Keratinocyte (primary cell): ENCODE results near the gene KLF16. TPM values are rescaled to one million over a fixed set of nuclear protein-coding genes. Genes with fewer than 3 reads are reported as not detected.

Experiments used
- DNase-seq: peaks from one replicate; pipeline ENCODE4 v3.0.0-alpha.2; 2011; ENCODE audit warnings: low read depth, missing footprints, low spot score
- FAIRE-seq: peaks from 2 replicates; lab custom pipeline; 2011; peaks lifted over from hg19 to GRCh38; lab: Jason Lieb, UNC
- H2AFZ ChIP-seq: 2 replicates; pipeline ENCODE4 v1.6.0; 2012; ENCODE audit warnings: low read length, control low read depth, inconsistent platforms; ENCODE audit not compliant: control insufficient read depth
- H3K27ac ChIP-seq: 2 replicates; pipeline ENCODE4 v1.5.1; 2011; ENCODE audit warnings: low read length; ENCODE audit not compliant: control insufficient read depth, insufficient read depth
- H3K27me3 ChIP-seq: 3 replicates; pipeline ENCODE4 v1.6.0; 2011; ENCODE audit warnings: low read length; ENCODE audit not compliant: control insufficient read depth, insufficient read depth; ENCODE audit errors: extremely low read depth
- H3K36me3 ChIP-seq, 2 experiments: 2 replicates in 1 of 2; 3 replicates in 1 of 2; pipeline ENCODE4 v1.5.1; 2011; ENCODE audit warnings: low read length in 2 of 2, mild to moderate bottlenecking in 1 of 2; ENCODE audit not compliant: control insufficient read depth in 2 of 2, insufficient read depth in 2 of 2; ENCODE audit errors: extremely low read depth in 1 of 2
- H3K4me1 ChIP-seq: 3 replicates; pipeline ENCODE4 v1.5.1; 2011; ENCODE audit warnings: low read length; ENCODE audit not compliant: control insufficient read depth, insufficient read depth; ENCODE audit errors: extremely low read depth
- H3K4me2 ChIP-seq: 3 replicates; pipeline ENCODE4 v1.6.0; 2011; ENCODE audit warnings: low read depth, low read length; ENCODE audit not compliant: control insufficient read depth, insufficient read depth; ENCODE audit errors: extremely low read depth
- H3K4me3 ChIP-seq, 3 experiments: fragments of 200-600 bp in 1 of 3; sonication (generic) in 1 of 3; 2 replicates in 2 of 3; 3 replicates in 1 of 3; pipeline ENCODE4 v1.5.1; 2011 to 2016; ENCODE audit warnings: low read length in 3 of 3, mild to moderate bottlenecking in 3 of 3, control low read depth in 2 of 3, inconsistent platforms in 1 of 3, low read depth in 1 of 3, mixed read lengths in 1 of 3, mixed run types in 1 of 3, moderate library complexity in 1 of 3; ENCODE audit not compliant: control insufficient read depth in 2 of 3, insufficient read depth in 2 of 3; ENCODE audit errors: extremely low read depth in 1 of 3
- H3K79me2 ChIP-seq: 2 replicates; pipeline ENCODE4 v1.6.0; 2012; ENCODE audit warnings: low read length; ENCODE audit not compliant: control insufficient read depth, insufficient read depth
- H3K9ac ChIP-seq: 3 replicates; pipeline ENCODE4 v1.6.0; 2011; ENCODE audit warnings: low read length; ENCODE audit not compliant: control insufficient read depth, insufficient read depth; ENCODE audit errors: extremely low read depth
- H3K9me1 ChIP-seq: 3 replicates; pipeline ENCODE4 v1.6.0; 2011; ENCODE audit warnings: low read length; ENCODE audit not compliant: control insufficient read depth, insufficient read depth; ENCODE audit errors: extremely low read depth
- H3K9me3 ChIP-seq: 2 replicates; pipeline ENCODE4 v1.5.1; 2012; ENCODE audit warnings: low read depth, low read length; ENCODE audit not compliant: control insufficient read depth
- H4K20me1 ChIP-seq: 3 replicates; pipeline ENCODE4 v1.6.0; 2011; ENCODE audit warnings: low read length; ENCODE audit not compliant: control insufficient read depth, insufficient read depth; ENCODE audit errors: extremely low read depth
- EZH2 ChIP-seq: IDR thresholded peaks from one replicate; pipeline ENCODE4 v1.6.1; 2012; ENCODE audit warnings: inconsistent platforms, mild to moderate bottlenecking, low read length, moderate library complexity
- dilution Hi-C: fragments of 300-500 bp; cut with MboI; formaldehyde crosslinking; loops from one replicate; pipeline ENCODE4 v1.7.0; 2020; ENCODE audit warnings: low sequenced_read_pairs; ENCODE audit not compliant: extremely low pct_ligation_motif_present
- polyA plus RNA-seq, 5 experiments: library from polyadenylated mRNA; depleted of rRNA in 3 of 5; stranded (reverse) in 3 of 5; stranded (forward) in 1 of 5; unstranded in 1 of 5; fragments of >200 nt; gene quantifications; 1 replicate in 1 of 5; 2 replicates in 3 of 5; 3 replicates in 1 of 5; pipeline versions ENCODE4 v1.2.1 to v1.2.3, GENCODE V29; 2011 to 2012; ENCODE audit warnings: missing spikeins in 2 of 5, low read depth in 1 of 5, low replicate concordance in 1 of 5
- TF ChIP-seq, protein P1 (sequence below), 3 experiments: IDR thresholded peaks in 1 of 3; conservative IDR thresholded peaks in 1 of 3; optimal IDR thresholded peaks in 1 of 3; 2 replicates in 2 of 3; 3 replicates in 1 of 3; pipeline versions ENCODE3 to v1.5.1; 2011; ENCODE audit warnings: low read length in 3 of 3, mild to moderate bottlenecking in 3 of 3, moderate library complexity in 2 of 3, control low read depth in 1 of 3, inconsistent platforms in 1 of 3; ENCODE audit not compliant: insufficient read depth in 2 of 3; ENCODE audit errors: extremely low read depth in 1 of 3

Gene KLF16
- polyA plus RNA-seq, 1 donor (not counting 4 experiments of a cell fraction or from before 2014, with no cell fraction given), result 4.9 TPM

DNA sequence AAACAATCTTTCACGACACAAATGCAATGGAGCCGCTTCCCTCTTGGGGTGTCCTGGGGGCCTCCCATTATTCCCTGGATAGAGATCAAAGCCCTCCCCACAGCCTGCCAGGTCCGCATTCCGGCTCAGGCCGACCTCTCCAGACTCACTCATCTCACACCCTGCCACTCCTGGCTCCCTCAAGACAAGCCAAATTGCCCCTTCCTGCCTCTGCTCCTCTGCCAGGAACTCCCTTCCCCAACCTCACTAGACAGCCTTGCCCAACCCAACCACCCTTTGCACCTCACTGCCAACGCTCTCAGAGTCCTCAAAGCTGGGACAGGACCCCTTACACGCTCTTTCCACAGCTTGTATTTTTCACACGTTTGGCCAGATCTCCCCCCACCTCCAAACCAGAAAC lies 20.4 kb upstream of the KLF16 start:
- DNase-seq (no peak), FAIRE-seq (no peak)
- no peak overlapping the region for H2AFZ ChIP-seq
- H4K20me1 ChIP-seq, result peaks cover 25% of the 10 kb centered on the region
- H3K4me1 ChIP-seq, result peaks cover 24% of the 10 kb centered on the region
- TF ChIP-seq, protein P1, sequence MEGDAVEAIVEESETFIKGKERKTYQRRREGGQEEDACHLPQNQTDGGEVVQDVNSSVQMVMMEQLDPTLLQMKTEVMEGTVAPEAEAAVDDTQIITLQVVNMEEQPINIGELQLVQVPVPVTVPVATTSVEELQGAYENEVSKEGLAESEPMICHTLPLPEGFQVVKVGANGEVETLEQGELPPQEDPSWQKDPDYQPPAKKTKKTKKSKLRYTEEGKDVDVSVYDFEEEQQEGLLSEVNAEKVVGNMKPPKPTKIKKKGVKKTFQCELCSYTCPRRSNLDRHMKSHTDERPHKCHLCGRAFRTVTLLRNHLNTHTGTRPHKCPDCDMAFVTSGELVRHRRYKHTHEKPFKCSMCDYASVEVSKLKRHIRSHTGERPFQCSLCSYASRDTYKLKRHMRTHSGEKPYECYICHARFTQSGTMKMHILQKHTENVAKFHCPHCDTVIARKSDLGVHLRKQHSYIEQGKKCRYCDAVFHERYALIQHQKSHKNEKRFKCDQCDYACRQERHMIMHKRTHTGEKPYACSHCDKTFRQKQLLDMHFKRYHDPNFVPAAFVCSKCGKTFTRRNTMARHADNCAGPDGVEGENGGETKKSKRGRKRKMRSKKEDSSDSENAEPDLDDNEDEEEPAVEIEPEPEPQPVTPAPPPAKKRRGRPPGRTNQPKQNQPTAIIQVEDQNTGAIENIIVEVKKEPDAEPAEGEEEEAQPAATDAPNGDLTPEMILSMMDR (optimal IDR thresholded peaks at IDR 0.05 in 1 of 3, IDR thresholded peaks at IDR 0.05 in 1 of 3, conservative IDR thresholded peaks at IDR 0.05 in 1 of 3; ENCODE audit: extremely low read depth in 1 of 3, insufficient read depth in 2 of 3, low read length in 3 of 3), result no peak
- H3K4me3 ChIP-seq, result peak overlapping the region; percentile 68 to 80 (median 80)
- peaks cover 5 to 11% of the 10 kb centered on the region in 2 experiments for H3K36me3 ChIP-seq
- no peaks in the 10 kb centered on the region for H3K9me3 ChIP-seq
- H3K79me2 ChIP-seq, result peaks cover 47% of the 10 kb centered on the region
- dilution Hi-C loops, result no loop called here
- peak overlapping the region; percentile 84 for H3K9ac ChIP-seq
- H3K27me3 ChIP-seq, result no peaks in the 10 kb centered on the region
- H3K9me1 ChIP-seq, result peaks cover 6% of the 10 kb centered on the region
- no peak overlapping the region for H3K27ac ChIP-seq
- H3K4me2 ChIP-seq, result peak overlapping the region; percentile 96

DNA sequence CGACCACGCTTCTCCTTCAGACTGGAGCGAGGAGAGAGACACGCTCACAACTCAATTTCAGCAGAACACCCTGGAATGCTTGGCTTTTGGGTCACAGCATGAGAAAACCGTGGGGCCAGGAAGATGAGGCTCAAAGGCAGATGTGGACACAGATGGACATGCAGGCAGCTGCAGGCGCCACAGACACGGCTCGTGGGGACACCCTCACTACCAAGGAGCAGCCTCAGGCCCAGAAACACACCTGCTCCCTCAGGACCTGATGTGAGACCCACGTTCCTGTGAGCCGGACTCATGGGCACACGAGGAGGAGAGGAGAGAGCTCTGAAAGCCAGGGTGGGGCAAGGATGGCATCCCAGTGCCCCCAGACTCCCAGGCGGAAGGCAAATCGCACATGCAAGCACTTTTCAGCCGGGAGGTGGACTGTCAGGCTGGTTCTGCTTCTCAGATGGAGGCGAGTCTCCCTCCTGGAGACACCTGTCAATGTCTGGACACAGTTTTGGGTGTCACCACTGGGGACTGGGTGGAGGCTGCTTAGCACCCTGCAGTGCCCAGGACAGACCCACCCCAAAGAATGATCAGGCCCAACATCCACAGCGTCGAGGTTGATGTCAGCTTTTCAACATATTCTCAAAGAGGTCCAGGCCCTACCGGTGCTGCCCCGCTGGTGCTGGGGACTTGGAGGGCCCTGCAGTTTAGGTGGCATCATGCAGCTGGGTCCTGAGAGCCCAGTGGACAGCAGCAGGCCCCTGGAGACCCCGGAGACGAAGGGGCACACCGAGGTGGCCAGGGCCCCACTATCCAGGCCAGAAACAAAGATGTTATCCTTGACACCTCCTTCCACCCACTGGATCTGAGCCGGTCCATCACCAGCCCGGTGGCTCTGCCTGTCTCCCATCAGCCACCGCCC lies 19.7 kb upstream of the KLF16 start:
- Histone ChIP-seq H3K4me3 (peak overlapping the region in 2 of 3 experiments; percentile 80), H3K4me1 (peaks cover 24% of the 10 kb centered on the region), H3K27me3 (no peaks in the 10 kb centered on the region), H3K36me3 (peaks cover 5 to 11% of the 10 kb centered on the region in 2 experiments), H3K9ac (peak overlapping the region; percentile 84), H3K4me2 (peak overlapping the region; percentile 96), H3K79me2 (peaks cover 47% of the 10 kb centered on the region), H4K20me1 (peaks cover 25% of the 10 kb centered on the region), H2AFZ (no peak overlapping the region), H3K9me3 (no peaks in the 10 kb centered on the region), H3K27ac (no peak overlapping the region), H3K9me1 (peaks cover 6% of the 10 kb centered on the region)
- dilution Hi-C loops, result no loop called here
- DNase-seq, result no peak
- no peak for FAIRE-seq
- TF ChIP-seq, protein P1 (optimal IDR thresholded peaks at IDR 0.05 in 1 of 3, IDR thresholded peaks at IDR 0.05 in 1 of 3, conservative IDR thresholded peaks at IDR 0.05 in 1 of 3; ENCODE audit: extremely low read depth in 1 of 3, insufficient read depth in 2 of 3, low read length in 3 of 3), result no peak
- TF ChIP-seq EZH2, result no peak
